ENCODE data around the gene RBBP4. TPM values are rescaled to one million over a fixed set of nuclear protein-coding genes. Genes with fewer than 3 reads are reported as not detected.

Gene RBBP4
- total and polyA plus RNA-seq, 2 of the 13 experiments (the other 11 are each of a cell fraction or from before 2014, with no cell fraction given) = 64.4 to 166 TPM

DNA sequence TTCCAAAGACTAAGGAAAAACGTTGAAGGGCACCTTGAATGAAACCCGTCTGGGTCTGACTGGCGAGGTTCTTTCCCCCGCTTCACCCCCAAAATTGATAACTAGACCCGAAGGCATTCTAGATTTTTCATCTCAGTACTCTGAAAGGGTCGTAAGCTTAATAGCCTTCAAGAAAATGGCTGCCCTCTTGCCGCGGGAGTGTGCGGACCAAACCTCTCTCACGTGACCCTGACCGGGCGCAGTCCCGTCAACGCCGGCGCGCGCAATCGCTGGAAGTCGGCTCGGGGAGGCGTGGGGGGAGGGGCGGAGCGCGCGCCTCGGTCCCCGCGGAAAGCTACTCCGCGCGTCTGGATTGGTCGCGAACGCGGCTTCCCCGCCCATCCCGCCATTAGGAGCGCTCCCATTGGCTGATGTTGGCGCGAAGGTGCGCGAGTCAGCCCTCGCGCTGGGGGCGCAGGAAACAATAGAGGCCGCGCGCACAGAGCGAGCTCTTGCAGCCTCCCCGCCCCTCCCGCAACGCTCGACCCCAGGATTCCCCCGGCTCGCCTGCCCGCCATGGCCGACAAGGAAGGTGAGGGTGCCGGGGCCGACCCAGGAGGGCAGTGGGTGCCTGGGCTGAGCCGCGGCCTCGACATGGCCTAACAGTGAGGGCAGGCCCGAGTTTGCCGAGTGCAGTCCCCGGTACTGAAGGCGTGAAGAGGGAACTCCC lies at the start of gene RBBP4 (continued):
- TF ChIP-seq PBX3 (CRISPR knock-in tag; IDR thresholded peaks at IDR 0.05; ENCODE audit: borderline replicate concordance) (no peak), ZNF496 (CRISPR knock-in tag; IDR thresholded peaks at IDR 0.05; ENCODE audit: insufficient replicate concordance) (no peak), ZNF784 (CRISPR knock-in tag; IDR thresholded peaks at IDR 0.05; ENCODE audit: borderline replicate concordance) (peak; percentile 94), CEBPB (IDR thresholded peaks at IDR 0.05; ENCODE audit: borderline replicate concordance, low read depth, low read length) (no peak), ZNF749 (CRISPR knock-in tag; IDR thresholded peaks at IDR 0.05; ENCODE audit: borderline replicate concordance) (peak; percentile 87), DNMT1 (CRISPR knock-in tag; IDR thresholded peaks at IDR 0.05) (no peak), LBX2 (CRISPR knock-in tag; IDR thresholded peaks at IDR 0.05; ENCODE audit: borderline replicate concordance) (no peak), ETV5 (CRISPR knock-in tag; IDR thresholded peaks at IDR 0.05; ENCODE audit: borderline replicate concordance) (no peak; the same call in 1 of the 2 replicates), THRA (CRISPR knock-in tag; IDR thresholded peaks at IDR 0.05; ENCODE audit: borderline replicate concordance) (0 out of 2 replicates have a peak, but pooled peaks have one; percentile 6), ZNF615 (CRISPR knock-in tag; IDR thresholded peaks at IDR 0.05; ENCODE audit: borderline replicate concordance) (no peak), ZNF367 (CRISPR knock-in tag; IDR thresholded peaks at IDR 0.05; ENCODE audit: borderline replicate concordance) (no peak; the same call in 1 of the 2 replicates), FOXO4 (CRISPR knock-in tag; conservative IDR thresholded peaks at IDR 0.05) (0 out of 2 replicates have a peak, but pooled peaks have one; percentile 92), HMG20B (CRISPR knock-in tag; conservative IDR thresholded peaks at IDR 0.05) (no peak)
- TF ChIP-seq, protein P1, sequence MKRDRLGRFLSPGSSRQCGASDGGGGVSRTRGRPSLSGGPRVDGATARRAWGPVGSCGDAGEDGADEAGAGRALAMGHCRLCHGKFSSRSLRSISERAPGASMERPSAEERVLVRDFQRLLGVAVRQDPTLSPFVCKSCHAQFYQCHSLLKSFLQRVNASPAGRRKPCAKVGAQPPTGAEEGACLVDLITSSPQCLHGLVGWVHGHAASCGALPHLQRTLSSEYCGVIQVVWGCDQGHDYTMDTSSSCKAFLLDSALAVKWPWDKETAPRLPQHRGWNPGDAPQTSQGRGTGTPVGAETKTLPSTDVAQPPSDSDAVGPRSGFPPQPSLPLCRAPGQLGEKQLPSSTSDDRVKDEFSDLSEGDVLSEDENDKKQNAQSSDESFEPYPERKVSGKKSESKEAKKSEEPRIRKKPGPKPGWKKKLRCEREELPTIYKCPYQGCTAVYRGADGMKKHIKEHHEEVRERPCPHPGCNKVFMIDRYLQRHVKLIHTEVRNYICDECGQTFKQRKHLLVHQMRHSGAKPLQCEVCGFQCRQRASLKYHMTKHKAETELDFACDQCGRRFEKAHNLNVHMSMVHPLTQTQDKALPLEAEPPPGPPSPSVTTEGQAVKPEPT (CRISPR knock-in tag; IDR thresholded peaks at IDR 0.05; ENCODE audit: low read depth) = no peak; the same call in 1 of the 2 replicates
